T-cell (primary cell): ENCODE data around the gene ADAMTS9. TPM values are rescaled to one million over a fixed set of nuclear protein-coding genes. Genes with fewer than 3 reads are reported as not detected.

Experiments used
- ATAC-seq, 4 experiments: fragments of 200-7000 bp in 3 of 4; fragments of 150-1000 bp in 1 of 4; cut with Tn5 transposase; replicated peaks in 1 of 4; 1 replicate in 3 of 4; 2 replicates in 1 of 4; pipeline ENCODE4 v1.10.0; 2021; ENCODE audit warnings: moderate library complexity in 3 of 4, mild to moderate bottlenecking in 2 of 4, moderate number of reproducible peaks in 1 of 4
- CTCF ChIA-PET, 2 donors: fragments of 300-600 bp; sonication (Branson Sonifier 250); formaldehyde crosslinking; loops; one replicate each; lab custom pipeline; 2022; ENCODE audit warnings: antibody characterized with exemption in 2 of 2; lab: Charles Lee
- POLR2A ChIA-PET, 2 donors: fragments of 300-600 bp; sonication (Branson Sonifier 250); formaldehyde crosslinking; loops; one replicate each; lab custom pipeline; 2022; ENCODE audit warnings: antibody characterized with exemption in 2 of 2; lab: Charles Lee
- DNase-seq, 35 experiments: peaks; one replicate each; pipeline versions ENCODE4 v3.0.0 to v3.0.0-alpha.2; 2013 to 2023
- H3K27ac ChIP-seq: one replicate; pipeline ENCODE4 v1.5.1; 2013; ENCODE audit warnings: low read length
- H3K27me3 ChIP-seq, 2 experiments: replicated peaks in 1 of 2; 1 replicate in 1 of 2; 2 replicates in 1 of 2; pipeline versions ENCODE4 v1.6.1 to v1.7.0; 2013; ENCODE audit warnings: low read length in 1 of 2, mixed read lengths in 1 of 2; ENCODE audit not compliant: control insufficient read depth in 2 of 2, insufficient read depth in 2 of 2; ENCODE audit errors: extremely low read depth in 1 of 2
- H3K36me3 ChIP-seq, 2 donors: 1 replicate in 1 of 2; 2 replicates in 1 of 2; pipeline versions ENCODE4 v1.6.1 to v1.7.0; 2013; ENCODE audit warnings: low read length in 1 of 2; ENCODE audit not compliant: control insufficient read depth in 2 of 2, insufficient read depth in 1 of 2; ENCODE audit errors: extremely low read depth in 1 of 2
- H3K4me1 ChIP-seq, 2 experiments: 1 replicate in 1 of 2; 2 replicates in 1 of 2; pipeline versions ENCODE4 v1.6.1 to v1.7.0; 2013; ENCODE audit warnings: low read length in 2 of 2, mixed read lengths in 1 of 2; ENCODE audit not compliant: insufficient read depth in 2 of 2, control insufficient read depth in 1 of 2; ENCODE audit errors: extremely low read depth in 1 of 2
- H3K4me3 ChIP-seq, 2 donors: 1 replicate in 1 of 2; 2 replicates in 1 of 2; pipeline versions ENCODE4 v1.5.1 to v1.7.0; 2013; ENCODE audit warnings: mild to moderate bottlenecking in 2 of 2, low read length in 1 of 2, moderate library complexity in 1 of 2; ENCODE audit not compliant: control insufficient read depth in 1 of 2; ENCODE audit errors: extremely low read depth in 1 of 2
- H3K9me3 ChIP-seq: 2 replicates; pipeline ENCODE4 v1.7.0; 2013
- H3K27ac Mint-ChIP-seq, 2 donors: one replicate each; pipeline ENCODE4 v1.8.0; 2020 to 2021; ENCODE audit warnings: mild to moderate bottlenecking in 2 of 2, mixed read lengths in 2 of 2
- H3K27me3 Mint-ChIP-seq, 2 donors: one replicate each; pipeline ENCODE4 v1.8.0; 2021 to 2022; ENCODE audit warnings: mixed read lengths in 2 of 2
- H3K36me3 Mint-ChIP-seq: one replicate; pipeline ENCODE4 v1.8.0; 2021; ENCODE audit warnings: mixed read lengths
- H3K4me1 Mint-ChIP-seq, 3 donors: one replicate each; pipeline ENCODE4 v1.8.0; 2020 to 2022; ENCODE audit warnings: mixed read lengths in 3 of 3, mild to moderate bottlenecking in 1 of 3
- H3K4me3 Mint-ChIP-seq, 3 donors: one replicate each; pipeline ENCODE4 v1.8.0; 2020 to 2022; ENCODE audit warnings: mild to moderate bottlenecking in 3 of 3, mixed read lengths in 3 of 3, moderate library complexity in 3 of 3
- H3K9me3 Mint-ChIP-seq, 3 donors: one replicate each; pipeline ENCODE4 v1.8.0; 2020 to 2022; ENCODE audit warnings: mixed read lengths in 3 of 3
- WGBS: methylation state at CpG from one replicate; pipeline ENCODE4 v1.1.5; 2013; ENCODE audit warnings: missing lambda C conversion rate; ENCODE audit not compliant: insufficient coverage; 5-methylcytosine and 5-hydroxymethylcytosine counted together
- total RNA-seq, 35 experiments: library from RNA in 6 of 35; stranded (reverse) in 6 of 35; fragments of 120-200 nt in 1 of 35; gene quantifications; one replicate each; pipeline versions ENCODE4 v1.2.1 to v1.2.4 and lab custom pipeline; 2013 to 2026

The ADAMTS9 gene
- total RNA-seq, 5 donors from 2014 or later (not counting 1 experiment from before 2014, with no cell fraction given), result 0.09 to 0.10 TPM; not detected in 3

DNA sequence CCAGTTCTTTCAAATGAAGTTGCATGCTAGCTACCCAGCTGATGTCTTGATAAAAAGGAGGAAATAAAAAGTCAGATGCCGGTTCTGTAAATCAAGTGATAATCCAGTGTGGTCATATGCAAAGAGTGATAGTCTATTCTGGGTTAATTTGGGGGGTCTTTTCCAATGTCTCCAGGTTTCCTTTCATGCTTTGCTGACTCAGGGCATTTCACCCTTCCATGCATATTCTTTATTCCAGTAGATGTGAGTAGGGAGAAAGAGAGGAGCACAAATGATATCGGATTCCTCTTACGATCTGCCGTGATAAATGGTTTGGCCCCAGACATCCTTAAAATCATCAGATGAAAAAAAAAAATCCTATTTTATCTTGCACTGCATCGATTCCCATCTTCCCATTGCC lies 60.8 kb downstream of the ADAMTS9 start:
- H3K4me1 Mint-ChIP-seq, result no peaks in the 10 kb centered on the region
- Histone ChIP-seq H3K27ac (no peak overlapping the region), H3K4me3 (no peak overlapping the region), H3K4me1 (no peaks in the 10 kb centered on the region), H3K9me3 (no peaks in the 10 kb centered on the region), H3K27me3 (no peaks in the 10 kb centered on the region), H3K36me3 (no peaks in the 10 kb centered on the region)
- ATAC-seq, result no peak
- no peaks in the 10 kb centered on the region for H3K36me3 Mint-ChIP-seq
- POLR2A ChIA-PET, result no interaction called here
- no CpG with 5 or more reads among the region's 5 CpGs for WGBS
- H3K4me3 Mint-ChIP-seq, result no peak overlapping the region
- CTCF ChIA-PET, result no interaction called here
- H3K27me3 Mint-ChIP-seq, result no peaks in the 10 kb centered on the region
- peaks cover 2 to 11% (median 9%) of the 10 kb centered on the region in 3 donors for H3K9me3 Mint-ChIP-seq
- H3K27ac Mint-ChIP-seq, result no peak overlapping the region
- DNase-seq, result no peak

DNA sequence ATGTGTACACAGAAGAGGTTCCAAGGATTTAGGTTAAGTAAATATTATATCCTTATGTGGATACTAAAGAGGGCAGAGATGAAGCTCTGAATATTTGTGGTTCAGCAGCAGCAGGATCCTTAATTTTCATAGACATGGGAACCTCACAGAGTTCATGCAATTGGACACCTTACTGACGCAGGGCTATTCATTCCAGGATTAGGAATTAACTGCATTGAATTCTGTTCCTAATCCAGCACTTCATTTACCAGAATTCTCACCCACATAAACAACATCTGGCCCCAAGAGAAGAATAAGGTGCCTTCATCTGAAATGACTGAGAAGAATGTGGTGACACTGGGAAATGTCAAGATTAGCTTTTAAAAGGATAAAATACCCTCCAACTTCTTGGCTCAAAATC lies 62.4 kb downstream of the ADAMTS9 start:
- Mint-ChIP-seq H3K4me3 (no peak overlapping the region), H3K27ac (no peak overlapping the region), H3K27me3 (no peaks in the 10 kb centered on the region), H3K4me1 (no peaks in the 10 kb centered on the region), H3K9me3 (peaks cover 2 to 15% (median 10%) of the 10 kb centered on the region in 3 donors), H3K36me3 (no peaks in the 10 kb centered on the region)
- no peaks in the 10 kb centered on the region for H3K4me1 ChIP-seq
- H3K4me3 ChIP-seq, result no peak overlapping the region
- H3K27ac ChIP-seq, result no peak overlapping the region
- H3K9me3 ChIP-seq, result no peaks in the 10 kb centered on the region
- H3K27me3 ChIP-seq, result no peaks in the 10 kb centered on the region
- ChIA-PET CTCF (no interaction called here), POLR2A (no interaction called here)
- no CpG with 5 or more reads among the region's 1 CpG for WGBS
- ATAC-seq (no peak), DNase-seq (no peak)
- no peaks in the 10 kb centered on the region for H3K36me3 ChIP-seq

DNA sequence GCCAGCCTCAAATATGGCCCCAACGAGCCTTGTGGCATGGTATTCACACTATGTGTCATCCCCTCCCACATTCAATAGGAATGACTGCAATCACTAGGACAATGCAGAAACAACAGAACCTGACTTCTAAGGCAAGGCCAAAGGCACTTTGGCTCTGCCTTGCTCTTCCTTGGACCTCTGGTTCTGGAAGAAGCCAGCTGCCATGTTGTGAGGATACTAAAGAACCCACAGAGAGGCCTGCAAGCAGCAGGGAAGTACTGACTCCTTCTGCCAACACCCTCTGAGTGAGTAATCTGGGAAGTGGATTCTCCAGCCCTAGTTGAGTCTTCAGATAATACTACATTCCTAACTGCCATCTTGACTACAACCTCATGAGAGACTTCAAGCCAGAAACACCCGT lies 64.7 kb downstream of the ADAMTS9 start:
- H3K9me3 Mint-ChIP-seq, result peaks cover 0 to 13% (median 4%) of the 10 kb centered on the region in 3 donors
- POLR2A ChIA-PET, result no interaction called here
- H3K27me3 ChIP-seq, result no peaks in the 10 kb centered on the region
- CTCF ChIA-PET, result interaction anchor here in 1 of 2 donors (0.6 kb wide), 1 partner anchor 15 kb away, joined by 3 read pairs; no protein-coding TSS in a partner anchor
- no peak overlapping the region for H3K4me3 Mint-ChIP-seq
- no peak overlapping the region for H3K4me3 ChIP-seq
- H3K27ac ChIP-seq, result no peak overlapping the region
- 50% methylated on average over 1 of the region's 2 CpGs for WGBS
- no peak overlapping the region for H3K27ac Mint-ChIP-seq
- DNase-seq, result no peak
- H3K9me3 ChIP-seq, result no peaks in the 10 kb centered on the region
- no peaks in the 10 kb centered on the region for H3K36me3 Mint-ChIP-seq
- H3K36me3 ChIP-seq, result no peaks in the 10 kb centered on the region
- H3K4me1 ChIP-seq, result no peaks in the 10 kb centered on the region
- ATAC-seq, result no peak
- H3K27me3 Mint-ChIP-seq, result no peaks in the 10 kb centered on the region
- no peaks in the 10 kb centered on the region for H3K4me1 Mint-ChIP-seq

DNA sequence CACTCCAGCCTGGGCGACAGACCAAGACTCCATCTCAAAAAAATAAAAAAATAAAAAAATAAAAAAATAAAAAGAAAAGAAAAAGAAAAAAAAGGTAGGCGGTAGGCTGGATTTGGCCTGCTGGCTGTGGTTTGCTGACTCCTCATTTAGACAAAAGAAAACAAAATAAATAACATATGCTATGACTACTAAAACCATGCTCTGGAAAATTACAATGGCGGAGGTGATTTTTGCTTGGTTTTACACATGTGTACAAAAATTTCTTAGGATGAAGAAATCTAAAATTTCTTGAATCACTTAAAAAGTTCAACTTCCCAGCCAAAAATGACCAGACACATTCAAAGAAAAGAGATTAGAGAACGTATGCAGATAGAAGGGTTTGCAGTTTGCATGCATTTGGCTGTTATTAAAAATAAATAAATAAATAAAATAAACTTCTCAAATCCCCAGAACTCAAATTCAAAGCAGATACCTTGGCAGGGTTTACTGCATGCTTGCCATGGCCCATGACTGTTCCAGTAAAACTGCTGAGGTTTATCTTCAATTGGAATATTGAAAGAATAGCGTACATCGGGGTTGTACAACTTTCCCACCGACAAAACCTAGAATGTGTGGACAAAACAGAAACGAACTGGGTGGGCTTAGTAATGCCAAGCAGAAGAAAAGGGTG lies 65.9 kb downstream of the ADAMTS9 start:
- CTCF ChIA-PET, result no interaction called here
- ATAC-seq, result no peak

DNA sequence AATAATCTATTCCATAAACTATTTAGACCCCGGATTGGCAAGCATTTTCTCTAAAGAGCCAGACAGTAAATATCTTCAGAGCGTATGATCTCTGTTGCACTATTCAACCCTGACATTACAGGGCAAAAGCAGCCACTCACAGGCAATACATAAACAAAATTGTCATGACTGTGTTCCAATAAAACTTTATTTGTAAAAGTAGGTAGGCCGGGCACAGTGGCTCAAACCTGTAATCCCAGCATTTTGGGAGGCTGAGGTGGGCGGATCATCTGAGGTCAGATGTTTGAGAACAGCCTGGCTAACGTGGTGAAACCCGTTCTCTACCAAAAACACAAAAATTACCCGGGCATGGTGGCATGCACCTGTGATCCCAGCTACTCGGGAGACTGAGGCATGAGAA lies 66.5 kb downstream of the ADAMTS9 start:
- CTCF ChIA-PET, result no interaction called here
- no peaks in the 10 kb centered on the region for H3K36me3 Mint-ChIP-seq
- Histone ChIP-seq H3K9me3 (no peaks in the 10 kb centered on the region), H3K4me1 (no peaks in the 10 kb centered on the region), H3K36me3 (no peaks in the 10 kb centered on the region), H3K27ac (no peak overlapping the region), H3K27me3 (no peaks in the 10 kb centered on the region), H3K4me3 (no peak overlapping the region)
- WGBS, result 93% methylated on average over 3 of the region's 8 CpGs
- H3K4me1 Mint-ChIP-seq, result no peaks in the 10 kb centered on the region
- H3K9me3 Mint-ChIP-seq, result peaks cover 0 to 13% (median 4%) of the 10 kb centered on the region in 3 donors
- DNase-seq, result no peak
- no peak for ATAC-seq
- H3K27me3 Mint-ChIP-seq, result no peaks in the 10 kb centered on the region
- no peak overlapping the region for H3K27ac Mint-ChIP-seq
- POLR2A ChIA-PET, result interaction anchor here in 1 of 2 donors (0.6 kb wide), 1 partner anchor 1134 kb away, joined by 3 read pairs; no protein-coding TSS in a partner anchor
- H3K4me3 Mint-ChIP-seq, result no peak overlapping the region

More for the DNA sequence above, 65.9 kb downstream of the ADAMTS9 start:
- 79% methylated on average over 4 of the region's 8 CpGs for WGBS
- H3K27ac ChIP-seq, result no peak overlapping the region
- no peak overlapping the region for H3K4me3 ChIP-seq
- no peaks in the 10 kb centered on the region for H3K27me3 Mint-ChIP-seq
- no peaks in the 10 kb centered on the region for H3K9me3 ChIP-seq
- no peak overlapping the region for H3K4me3 Mint-ChIP-seq
- H3K4me1 Mint-ChIP-seq, result no peaks in the 10 kb centered on the region
- no peaks in the 10 kb centered on the region for H3K4me1 ChIP-seq
- H3K9me3 Mint-ChIP-seq, result peaks cover 0 to 13% (median 4%) of the 10 kb centered on the region in 3 donors
- H3K27ac Mint-ChIP-seq, result no peak overlapping the region
- H3K36me3 ChIP-seq, result no peaks in the 10 kb centered on the region
- POLR2A ChIA-PET, result no interaction called here
- no peak for DNase-seq
- no peaks in the 10 kb centered on the region for H3K27me3 ChIP-seq
- no peaks in the 10 kb centered on the region for H3K36me3 Mint-ChIP-seq

DNA sequence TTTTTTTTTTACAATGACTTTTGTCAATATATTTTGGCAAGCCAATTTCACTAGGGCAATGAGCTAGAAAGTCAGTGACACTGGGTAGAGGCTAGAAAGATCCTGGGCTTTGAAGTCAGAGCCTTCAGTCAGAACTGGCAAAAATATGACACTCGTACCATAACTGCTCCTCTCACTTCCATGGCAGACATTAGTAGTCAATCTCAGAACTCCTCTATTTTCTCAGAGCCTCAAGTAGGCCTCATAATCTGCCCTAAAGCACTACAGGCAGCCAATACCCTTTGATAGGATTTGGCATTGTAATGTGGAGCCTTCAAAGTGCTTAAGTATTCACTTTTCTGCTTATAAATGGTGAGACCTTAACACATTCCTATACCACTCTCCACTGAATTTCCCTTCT lies 67.8 kb downstream of the ADAMTS9 start:
- ATAC-seq (no peak), DNase-seq (no peak)
- ChIA-PET POLR2A (no interaction called here), CTCF (no interaction called here)
- H3K36me3 ChIP-seq, result no peaks in the 10 kb centered on the region
- Mint-ChIP-seq H3K27ac (no peak overlapping the region), H3K9me3 (peaks cover 0 to 17% (median 4%) of the 10 kb centered on the region in 3 donors), H3K4me3 (no peak overlapping the region), H3K36me3 (no peaks in the 10 kb centered on the region), H3K27me3 (no peaks in the 10 kb centered on the region), H3K4me1 (no peaks in the 10 kb centered on the region)
- no peaks in the 10 kb centered on the region for H3K4me1 ChIP-seq
- no peaks in the 10 kb centered on the region for H3K9me3 ChIP-seq
- H3K4me3 ChIP-seq, result no peak overlapping the region
- no peaks in the 10 kb centered on the region for H3K27me3 ChIP-seq
- WGBS, result 0% methylated on average over 1 of the region's 1 CpG
- H3K27ac ChIP-seq, result no peak overlapping the region
